ENCODE measurements around the gene NEK6. TPM values are rescaled to one million over a fixed set of nuclear protein-coding genes. Genes with fewer than 3 reads are reported as not detected.
"Not testable (repeated sequence)": the region's sequence is repeated elsewhere in the genome, so short reads cannot be mapped to it uniquely, and the experiment has no call there.

The NEK6 gene
- polyA plus RNA-seq, 1 donor from 2014 or later = 76.2 TPM

- Mint-ChIP-seq H3K4me1 (peaks cover 0 to 7% (median 2%) of the 10 kb centered on the region in 3 donors), H3K4me3 (no peak overlapping the region), H3K27me3 (no peaks in the 10 kb centered on the region), H3K27ac (peak overlapping the region in 1 of 3 donors; percentile 39), H3K9me3 (no peaks in the 10 kb centered on the region), H3K36me3 (no peaks in the 10 kb centered on the region)
Observed at GRCh38 chr9:124248066-124248465, 9.7 kb upstream of the NEK6 start.

GRCh38 chr9:124248960-124249359 is 8.8 kb upstream of the NEK6 start:
- Mint-ChIP-seq H3K4me3 (no peak overlapping the region), H3K27me3 (no peaks in the 10 kb centered on the region), H3K4me1 (peaks cover 2 to 9% (median 4%) of the 10 kb centered on the region in 3 donors), H3K9me3 (no peaks in the 10 kb centered on the region), H3K36me3 (no peaks in the 10 kb centered on the region), H3K27ac (no peak overlapping the region)

DNA sequence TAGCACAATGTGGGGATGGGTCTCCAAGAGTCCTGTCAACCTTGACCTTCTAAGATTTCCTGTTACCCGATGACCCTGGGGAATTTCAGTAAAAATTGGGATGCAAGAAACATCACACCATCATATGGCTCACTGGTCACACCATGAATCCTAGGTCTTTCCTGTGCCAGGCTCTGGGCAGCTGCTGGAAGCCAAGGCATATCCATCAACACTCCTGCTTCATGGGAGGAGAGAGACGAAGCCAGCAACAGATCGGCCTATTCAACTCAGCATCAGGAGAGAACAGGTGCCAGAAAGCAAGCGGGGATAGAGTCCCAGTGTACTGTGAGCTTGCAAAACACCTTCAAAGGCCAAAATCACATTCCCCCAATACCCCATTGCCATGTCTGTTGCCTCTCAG is 6.5 kb upstream of the NEK6 start:
- no peaks in the 10 kb centered on the region for H3K9me3 Mint-ChIP-seq
- H3K36me3 Mint-ChIP-seq = no peaks in the 10 kb centered on the region
- H3K4me1 Mint-ChIP-seq = peaks cover 12 to 22% (median 16%) of the 10 kb centered on the region in 3 donors
- no peaks in the 10 kb centered on the region for H3K27me3 Mint-ChIP-seq
- H3K27ac Mint-ChIP-seq = no peak overlapping the region
- H3K4me3 Mint-ChIP-seq = peak overlapping the region in 2 of 4 donors; percentile 38 to 43

GRCh38 chr9:124251605-124252378 is 6.0 kb upstream of the NEK6 start:
- Mint-ChIP-seq H3K36me3 (no peaks in the 10 kb centered on the region), H3K4me3 (no peak overlapping the region), H3K9me3 (no peaks in the 10 kb centered on the region), H3K4me1 (peaks cover 13 to 27% (median 21%) of the 10 kb centered on the region in 3 donors), H3K27ac (peak overlapping the region in 1 of 3 donors; percentile 23), H3K27me3 (no peaks in the 10 kb centered on the region)

GRCh38 chr9:124252878-124253277 is 4.9 kb upstream of the NEK6 start:
- H3K4me3 Mint-ChIP-seq = peak overlapping the region in 1 of 4 donors; percentile 58
- not testable (repeated sequence) for H3K9me3 Mint-ChIP-seq, H3K27me3 Mint-ChIP-seq, H3K36me3 Mint-ChIP-seq, H3K27ac Mint-ChIP-seq
- peaks cover 20 to 33% (median 21%) of the 10 kb centered on the region in 3 donors for H3K4me1 Mint-ChIP-seq

DNA sequence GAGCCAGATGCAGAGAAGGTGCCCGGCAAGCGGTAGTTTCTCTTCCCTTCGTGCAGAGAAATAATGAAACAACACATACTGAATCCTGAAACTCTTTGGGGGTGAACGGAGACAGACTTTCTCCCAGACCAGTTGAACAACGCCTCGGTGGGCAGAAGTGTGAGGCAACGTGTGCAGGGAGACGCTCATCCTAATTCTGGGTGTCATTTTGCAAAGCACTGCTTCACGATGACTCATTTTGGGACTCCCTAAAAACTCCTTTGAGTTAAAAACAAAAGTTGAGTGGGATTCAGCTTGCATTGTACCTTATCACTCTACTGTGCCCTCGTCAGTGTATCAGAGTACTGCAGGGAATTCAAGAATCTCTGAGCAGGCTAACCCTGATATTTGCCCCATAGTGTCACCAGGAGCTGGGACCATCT is 3.5 kb upstream of the NEK6 start:
- H3K4me3 Mint-ChIP-seq = peak overlapping the region; percentile 15 to 93 (median 71)
- peaks cover 2% of the 10 kb centered on the region for H3K36me3 Mint-ChIP-seq
- H3K4me1 Mint-ChIP-seq = peaks cover 20 to 33% (median 21%) of the 10 kb centered on the region in 3 donors
- peaks cover 0 to 1% (median 0%) of the 10 kb centered on the region in 3 donors for H3K9me3 Mint-ChIP-seq
- H3K27ac Mint-ChIP-seq = peak overlapping the region; percentile 47 to 84 (median 79)
- no peaks in the 10 kb centered on the region for H3K27me3 Mint-ChIP-seq

DNA sequence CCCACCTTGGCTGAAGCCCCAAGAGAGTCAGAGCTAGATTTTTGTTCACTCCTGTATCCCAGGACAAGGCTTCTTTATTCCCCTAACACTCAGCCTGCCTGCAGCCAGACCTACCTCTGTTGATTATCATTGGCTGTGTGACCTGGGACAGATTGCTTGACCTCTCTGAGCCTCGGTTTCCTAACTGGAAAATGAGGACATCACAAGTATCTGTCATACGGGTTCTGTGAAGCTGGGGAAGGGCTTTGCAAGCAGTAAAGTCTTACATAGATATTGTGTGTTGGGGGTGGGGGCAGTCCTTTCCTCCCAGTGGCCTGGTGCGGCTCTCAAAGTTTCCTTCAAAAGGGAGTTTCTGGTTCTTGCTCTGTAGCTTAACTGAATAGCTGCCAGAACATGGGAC is 2.5 kb upstream of the NEK6 start:
- Mint-ChIP-seq H3K4me1 (peaks cover 23 to 38% (median 25%) of the 10 kb centered on the region in 3 donors), H3K36me3 (peaks cover 2% of the 10 kb centered on the region), H3K27ac (peak overlapping the region in 1 of 3 donors; percentile 59), H3K4me3 (peak overlapping the region in 3 of 4 donors; percentile 29 to 88 (median 51)), H3K9me3 (peaks cover 0 to 1% (median 0%) of the 10 kb centered on the region in 3 donors), H3K27me3 (no peaks in the 10 kb centered on the region)

DNA sequence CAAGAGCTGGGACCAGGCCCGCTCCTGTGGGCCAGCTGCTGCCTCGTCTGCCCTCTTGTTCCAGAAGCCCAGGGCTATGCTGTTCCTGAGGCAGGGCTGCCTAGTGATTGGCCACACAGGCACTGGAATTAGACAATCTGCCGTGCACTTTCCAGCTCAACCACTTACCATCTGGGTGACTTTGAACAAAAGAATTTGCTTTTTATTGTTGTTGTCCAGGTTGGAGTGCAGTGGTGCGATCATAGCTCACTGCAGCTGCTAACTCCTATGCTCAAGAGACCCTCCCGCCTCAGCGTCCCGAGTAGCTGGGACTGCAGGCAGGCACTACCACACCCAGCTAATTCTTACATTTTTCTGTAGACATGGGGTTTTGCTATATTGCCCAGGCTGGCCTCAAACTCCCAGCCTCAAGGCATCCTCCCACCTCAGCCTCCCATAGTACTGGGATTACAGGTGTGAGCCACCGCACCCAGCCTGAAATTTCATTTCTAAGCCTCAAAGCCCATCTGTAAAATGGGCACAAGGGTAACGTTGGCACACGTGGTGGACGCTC is 1.2 kb upstream of the NEK6 start:
- H3K27me3 Mint-ChIP-seq = no peaks in the 10 kb centered on the region
- peaks cover 35 to 45% (median 38%) of the 10 kb centered on the region in 3 donors for H3K4me1 Mint-ChIP-seq
- H3K36me3 Mint-ChIP-seq = peaks cover 2% of the 10 kb centered on the region
- peaks cover 0 to 1% (median 0%) of the 10 kb centered on the region in 3 donors for H3K9me3 Mint-ChIP-seq
- peak overlapping the region; percentile 85 to 96 (median 91) for H3K4me3 Mint-ChIP-seq
- H3K27ac Mint-ChIP-seq = peak overlapping the region; percentile 67 to 90 (median 75)

DNA sequence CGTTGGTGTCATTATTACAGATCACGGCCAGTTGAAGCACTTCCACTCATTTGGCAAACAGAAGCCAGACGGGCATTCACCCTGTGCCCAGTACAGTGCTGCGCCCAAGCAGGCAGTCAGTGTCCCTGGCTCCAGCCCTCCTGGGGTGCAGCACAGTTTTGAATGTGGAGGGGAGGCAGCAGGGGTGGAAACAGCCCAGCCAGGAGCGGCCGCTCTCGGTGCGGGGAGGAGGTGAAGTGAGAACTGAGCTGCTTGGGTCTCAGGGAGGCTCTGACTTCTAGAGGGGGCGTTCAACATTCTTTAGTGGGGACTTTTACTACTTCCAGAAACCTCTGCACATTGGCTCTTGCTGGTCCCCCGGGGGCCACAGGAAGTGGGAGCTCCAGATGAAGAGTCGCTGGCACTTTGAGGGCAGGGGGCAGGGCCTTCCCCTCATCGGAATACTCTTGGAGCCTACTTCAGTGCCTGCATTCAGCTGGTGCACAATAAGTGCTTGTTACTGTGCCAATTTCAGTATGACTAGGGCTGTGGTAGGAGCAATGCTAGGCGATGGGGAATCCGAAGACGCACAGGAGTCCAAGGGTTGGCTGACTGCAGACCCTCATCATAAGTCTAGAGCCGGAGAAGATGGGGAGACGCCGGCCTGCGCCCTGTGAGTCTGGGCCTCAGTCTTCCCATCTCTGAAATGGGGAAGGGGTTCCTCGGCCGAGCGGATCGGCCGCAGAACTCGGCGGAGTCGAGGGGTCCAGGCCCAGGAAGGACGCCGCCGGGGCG is 492 bp upstream of the NEK6 start:
- Mint-ChIP-seq H3K4me1 (peaks cover 42 to 49% (median 42%) of the 10 kb centered on the region in 3 donors), H3K27ac (peak overlapping the region; percentile 67 to 90 (median 75)), H3K4me3 (peak overlapping the region; percentile 85 to 96 (median 91)), H3K36me3 (peaks cover 2% of the 10 kb centered on the region), H3K27me3 (no peaks in the 10 kb centered on the region), H3K9me3 (peaks cover 0 to 1% (median 0%) of the 10 kb centered on the region in 3 donors)

- Mint-ChIP-seq H3K27me3 (no peaks in the 10 kb centered on the region), H3K9me3 (peaks cover 0 to 1% (median 0%) of the 10 kb centered on the region in 3 donors), H3K27ac (peak overlapping the region; percentile 88 to 98 (median 95)), H3K4me3 (peak overlapping the region; percentile 94 to 98 (median 97)), H3K36me3 (peaks cover 3% of the 10 kb centered on the region), H3K4me1 (peaks cover 41 to 59% (median 54%) of the 10 kb centered on the region in 3 donors)
Observed at GRCh38 chr9:124258607-124259157, 933 bp downstream of the NEK6 start.

- Mint-ChIP-seq H3K9me3 (peaks cover 0 to 1% (median 0%) of the 10 kb centered on the region in 3 donors), H3K27me3 (no peaks in the 10 kb centered on the region), H3K36me3 (peaks cover 3% of the 10 kb centered on the region), H3K4me1 (peaks cover 35 to 57% (median 51%) of the 10 kb centered on the region in 3 donors), H3K4me3 (peak overlapping the region; percentile 94 to 98 (median 97)), H3K27ac (peak overlapping the region; percentile 88 to 98 (median 94))
Observed at GRCh38 chr9:124259158-124259808, 1.5 kb downstream of the NEK6 start.

DNA sequence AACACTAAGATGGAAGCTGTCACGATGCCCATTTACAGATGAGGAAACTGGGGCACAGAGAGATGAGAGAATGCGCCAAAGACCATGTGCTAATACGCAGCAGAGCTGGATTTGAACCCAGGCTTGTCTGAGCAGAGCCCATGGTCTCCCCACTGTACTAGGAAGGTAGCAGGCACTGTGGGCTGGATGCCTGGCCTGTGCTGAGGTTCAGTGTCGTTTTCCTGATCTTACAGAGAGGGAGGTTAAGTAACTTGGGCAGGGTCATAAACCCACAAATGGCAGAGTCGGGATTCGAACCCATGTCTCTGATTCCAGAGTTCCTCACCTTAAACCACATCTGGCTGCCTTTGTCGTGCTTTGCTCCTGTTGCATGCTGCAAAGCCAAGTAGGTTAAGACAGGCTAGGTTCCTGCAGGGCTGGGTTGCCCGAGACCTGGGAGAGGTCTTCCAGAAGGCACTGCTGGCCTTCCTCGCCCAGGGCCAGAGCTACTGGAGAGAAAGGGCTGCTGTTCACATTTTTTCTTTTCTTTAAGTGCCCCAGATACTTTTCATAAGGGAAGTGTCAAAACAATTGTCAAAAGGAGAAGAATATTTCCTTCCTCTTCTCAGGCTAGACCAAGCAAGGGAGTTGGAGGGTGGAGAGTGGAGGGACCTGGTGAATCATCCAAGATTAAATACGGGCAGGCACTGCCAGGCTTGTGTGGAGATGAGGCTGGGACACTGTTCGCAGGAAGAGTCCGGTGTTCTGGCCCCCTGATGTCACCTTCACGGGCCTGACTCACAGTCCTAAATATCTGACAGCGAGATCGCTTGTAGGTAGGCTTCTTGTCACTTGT is 3.2 kb downstream of the NEK6 start:
- peaks cover 2% of the 10 kb centered on the region for H3K27me3 Mint-ChIP-seq
- peaks cover 37 to 60% (median 52%) of the 10 kb centered on the region in 3 donors for H3K4me1 Mint-ChIP-seq
- H3K4me3 Mint-ChIP-seq = peak overlapping the region; percentile 93 to 98 (median 96)
- peaks cover 0 to 1% (median 0%) of the 10 kb centered on the region in 3 donors for H3K9me3 Mint-ChIP-seq
- peaks cover 3% of the 10 kb centered on the region for H3K36me3 Mint-ChIP-seq
- H3K27ac Mint-ChIP-seq = peak overlapping the region; percentile 88 to 98 (median 92)
